ENCODE data around the gene GH1. TPM values are rescaled to one million over a fixed set of nuclear protein-coding genes. Genes with fewer than 3 reads are reported as not detected.

The GH1 gene
- total and polyA plus RNA-seq, 3 experiments from 2014 or later: not detected

GRCh38 chr17:63942309-63942985 lies 23.8 kb upstream of the GH1 start:
- Histone ChIP-seq H3K4me3 (ENCODE audit: low read length) (no peak overlapping the region), H3K4me1 (ENCODE audit: insufficient read depth, low read length) (peaks cover 22% of the 10 kb centered on the region), H3K36me3 (ENCODE audit: insufficient read depth, low read length) (no peaks in the 10 kb centered on the region), H3K27me3 (ENCODE audit: insufficient read depth, low read length, poor library complexity, severe bottlenecking) (no peaks in the 10 kb centered on the region), H3K27ac (ENCODE audit: low read depth, low read length) (no peak overlapping the region), H3K9me3 (ENCODE audit: low read length) (no peaks in the 10 kb centered on the region)
- POLR2A ChIA-PET: no interaction called here
- CTCF ChIA-PET: interaction anchor here (1.8 kb wide), 2 partner anchors 22 to 191 kb away, joined by 4 to 5 read pairs; no protein-coding TSS in a partner anchor
- peaks cover 15 to 35% (median 25%) of the 10 kb centered on the region in 3 donors for H3K4me1 Mint-ChIP-seq
- peaks cover 0 to 2% (median 0%) of the 10 kb centered on the region in 5 donors for H3K9me3 Mint-ChIP-seq
- no peak for DNase-seq
- no peaks in the 10 kb centered on the region for H3K27me3 Mint-ChIP-seq
- H3K27ac Mint-ChIP-seq: peak overlapping the region in 1 of 8 donors; percentile 66
- no peak overlapping the region for H3K4me3 Mint-ChIP-seq
- no peaks in the 10 kb centered on the region for H3K36me3 Mint-ChIP-seq

- Histone ChIP-seq H3K27ac (ENCODE audit: low read depth, low read length) (no peak overlapping the region), H3K36me3 (ENCODE audit: insufficient read depth, low read length) (no peaks in the 10 kb centered on the region), H3K27me3 (ENCODE audit: insufficient read depth, low read length, poor library complexity, severe bottlenecking) (no peaks in the 10 kb centered on the region), H3K4me3 (ENCODE audit: low read length) (no peak overlapping the region), H3K9me3 (ENCODE audit: low read length) (no peaks in the 10 kb centered on the region), H3K4me1 (ENCODE audit: insufficient read depth, low read length) (peaks cover 15% of the 10 kb centered on the region)
- Mint-ChIP-seq H3K4me3 (no peak overlapping the region), H3K27me3 (peaks cover 0 to 3% of the 10 kb centered on the region in 2 donors), H3K4me1 (peaks cover 14 to 29% (median 24%) of the 10 kb centered on the region in 3 donors), H3K27ac (no peak overlapping the region), H3K9me3 (peaks cover 0 to 2% (median 0%) of the 10 kb centered on the region in 5 donors), H3K36me3 (no peaks in the 10 kb centered on the region)
- ChIA-PET CTCF (interaction anchor here (1.8 kb wide), 1 partner anchor 192 kb away, joined by 5 read pairs; no protein-coding TSS in a partner anchor), POLR2A (no interaction called here)
- DNase-seq: no peak
These were observed 23.1 kb upstream of the GH1 start for GRCh38 chr17:63941751-63942150.

- CTCF ChIA-PET: interaction anchor here (1.2 to 1.9 kb wide), 2 partner anchors 22 to 88 kb away, joined by 4 to 6 read pairs; partner anchors contain the start of gene GH1
- Histone ChIP-seq H3K4me1 (ENCODE audit: insufficient read depth, low read length) (peaks cover 9% of the 10 kb centered on the region), H3K27ac (ENCODE audit: low read depth, low read length) (no peak overlapping the region), H3K9me3 (ENCODE audit: low read length) (no peaks in the 10 kb centered on the region), H3K36me3 (ENCODE audit: insufficient read depth, low read length) (no peaks in the 10 kb centered on the region), H3K27me3 (ENCODE audit: insufficient read depth, low read length, poor library complexity, severe bottlenecking) (no peaks in the 10 kb centered on the region), H3K4me3 (ENCODE audit: low read length) (no peak overlapping the region)
- peaks cover 0 to 2% (median 0%) of the 10 kb centered on the region in 5 donors for H3K9me3 Mint-ChIP-seq
- H3K36me3 Mint-ChIP-seq: no peaks in the 10 kb centered on the region
- no peak overlapping the region for H3K27ac Mint-ChIP-seq
- peaks cover 9 to 23% (median 19%) of the 10 kb centered on the region in 3 donors for H3K4me1 Mint-ChIP-seq
- no peak for DNase-seq
- POLR2A ChIA-PET: no interaction called here
- peaks cover 0 to 3% of the 10 kb centered on the region in 2 donors for H3K27me3 Mint-ChIP-seq
- H3K4me3 Mint-ChIP-seq: no peak overlapping the region
These were observed 22.5 kb upstream of the GH1 start for GRCh38 chr17:63941162-63941561.

- peaks cover 0 to 2% (median 0%) of the 10 kb centered on the region in 5 donors for H3K9me3 Mint-ChIP-seq
- H3K36me3 ChIP-seq (ENCODE audit: insufficient read depth, low read length): no peaks in the 10 kb centered on the region
- no peak overlapping the region for H3K4me3 ChIP-seq (ENCODE audit: low read length)
- H3K9me3 ChIP-seq (ENCODE audit: low read length): no peaks in the 10 kb centered on the region
- no peak overlapping the region for H3K27ac ChIP-seq (ENCODE audit: low read depth, low read length)
- H3K27me3 Mint-ChIP-seq: peaks cover 0 to 3% of the 10 kb centered on the region in 2 donors
- POLR2A ChIA-PET: no interaction called here
- H3K27me3 ChIP-seq (ENCODE audit: insufficient read depth, low read length, poor library complexity, severe bottlenecking): no peaks in the 10 kb centered on the region
- H3K4me1 ChIP-seq (ENCODE audit: insufficient read depth, low read length): peaks cover 4% of the 10 kb centered on the region
- no peak overlapping the region for H3K27ac Mint-ChIP-seq
- H3K4me3 Mint-ChIP-seq: no peak overlapping the region
- peaks cover 5 to 17% (median 15%) of the 10 kb centered on the region in 3 donors for H3K4me1 Mint-ChIP-seq
- H3K36me3 Mint-ChIP-seq: no peaks in the 10 kb centered on the region
- CTCF ChIA-PET: interaction anchor here (1.2 to 1.9 kb wide), 2 partner anchors 22 to 88 kb away, joined by 4 to 6 read pairs; partner anchors contain the start of gene GH1
- no peak for DNase-seq
These were observed 21.9 kb upstream of the GH1 start for GRCh38 chr17:63940584-63940983.

- Mint-ChIP-seq H3K36me3 (no peaks in the 10 kb centered on the region), H3K27ac (no peak overlapping the region), H3K4me3 (no peak overlapping the region), H3K4me1 (peaks cover 0 to 10% (median 10%) of the 10 kb centered on the region in 3 donors), H3K9me3 (peaks cover 0 to 2% (median 0%) of the 10 kb centered on the region in 5 donors), H3K27me3 (peaks cover 0 to 3% of the 10 kb centered on the region in 2 donors)
- no peaks in the 10 kb centered on the region for H3K9me3 ChIP-seq (ENCODE audit: low read length)
- POLR2A ChIA-PET: no interaction called here
- no peak for DNase-seq
- H3K27me3 ChIP-seq (ENCODE audit: insufficient read depth, low read length, poor library complexity, severe bottlenecking): no peaks in the 10 kb centered on the region
- no peaks in the 10 kb centered on the region for H3K4me1 ChIP-seq (ENCODE audit: insufficient read depth, low read length)
- CTCF ChIA-PET: interaction anchor here (1.0 to 1.9 kb wide), 4 partner anchors 18 to 194 kb away, joined by 3 to 6 read pairs (median 4); partner anchors contain the start of gene GH1
- no peak overlapping the region for H3K4me3 ChIP-seq (ENCODE audit: low read length)
- H3K36me3 ChIP-seq (ENCODE audit: insufficient read depth, low read length): no peaks in the 10 kb centered on the region
- H3K27ac ChIP-seq (ENCODE audit: low read depth, low read length): no peak overlapping the region
These were observed 21.2 kb upstream of the GH1 start for GRCh38 chr17:63939884-63940283.

GRCh38 chr17:63939401-63939800 lies 20.8 kb upstream of the GH1 start:
- peaks cover 0 to 2% (median 0%) of the 10 kb centered on the region in 5 donors for H3K9me3 Mint-ChIP-seq
- H3K27me3 ChIP-seq (ENCODE audit: insufficient read depth, low read length, poor library complexity, severe bottlenecking): no peaks in the 10 kb centered on the region
- CTCF ChIA-PET: interaction anchor here (1.0 to 1.9 kb wide), 3 partner anchors 19 to 194 kb away, joined by 3 to 6 read pairs (median 3); partner anchors contain the start of gene GH1
- H3K27me3 Mint-ChIP-seq: peaks cover 0 to 3% of the 10 kb centered on the region in 2 donors
- no peak overlapping the region for H3K4me3 ChIP-seq (ENCODE audit: low read length)
- POLR2A ChIA-PET: no interaction called here
- H3K36me3 ChIP-seq (ENCODE audit: insufficient read depth, low read length): no peaks in the 10 kb centered on the region
- no peaks in the 10 kb centered on the region for H3K9me3 ChIP-seq (ENCODE audit: low read length)
- H3K27ac Mint-ChIP-seq: peak overlapping the region in 2 of 8 donors; percentile 26 to 27
- H3K4me1 Mint-ChIP-seq: peaks cover 0 to 10% (median 9%) of the 10 kb centered on the region in 3 donors
- no peak overlapping the region for H3K27ac ChIP-seq (ENCODE audit: low read depth, low read length)
- no peak overlapping the region for H3K4me3 Mint-ChIP-seq
- H3K36me3 Mint-ChIP-seq: no peaks in the 10 kb centered on the region
- H3K4me1 ChIP-seq (ENCODE audit: insufficient read depth, low read length): no peaks in the 10 kb centered on the region
- DNase-seq: no peak

- no peaks in the 10 kb centered on the region for H3K36me3 Mint-ChIP-seq
- no peak overlapping the region for H3K27ac Mint-ChIP-seq
- no peaks in the 10 kb centered on the region for H3K9me3 ChIP-seq (ENCODE audit: low read length)
- no peaks in the 10 kb centered on the region for H3K36me3 ChIP-seq (ENCODE audit: insufficient read depth, low read length)
- peaks cover under 1% of the 10 kb centered on the region for H3K4me1 ChIP-seq (ENCODE audit: insufficient read depth, low read length)
- H3K27me3 Mint-ChIP-seq: peaks cover 0 to 3% of the 10 kb centered on the region in 2 donors
- ChIA-PET POLR2A (no interaction called here), CTCF (no interaction called here)
- H3K4me3 Mint-ChIP-seq: no peak overlapping the region
- no peak overlapping the region for H3K27ac ChIP-seq (ENCODE audit: low read depth, low read length)
- no peak overlapping the region for H3K4me3 ChIP-seq (ENCODE audit: low read length)
- peaks cover 0 to 2% (median 0%) of the 10 kb centered on the region in 5 donors for H3K9me3 Mint-ChIP-seq
- H3K27me3 ChIP-seq (ENCODE audit: insufficient read depth, low read length, poor library complexity, severe bottlenecking): no peaks in the 10 kb centered on the region
- H3K4me1 Mint-ChIP-seq: peaks cover 1 to 11% (median 11%) of the 10 kb centered on the region in 3 donors
- DNase-seq: no peak
These were observed 19.3 kb upstream of the GH1 start for GRCh38 chr17:63937920-63938319.

GRCh38 chr17:63937319-63937718 lies 18.7 kb upstream of the GH1 start:
- H3K4me1 ChIP-seq (ENCODE audit: insufficient read depth, low read length): peaks cover 7% of the 10 kb centered on the region
- H3K27ac ChIP-seq (ENCODE audit: low read depth, low read length): no peak overlapping the region
- Mint-ChIP-seq H3K4me3 (no peak overlapping the region), H3K36me3 (no peaks in the 10 kb centered on the region), H3K9me3 (peaks cover 0 to 2% (median 0%) of the 10 kb centered on the region in 5 donors), H3K27ac (no peak overlapping the region), H3K4me1 (peaks cover 6 to 17% (median 14%) of the 10 kb centered on the region in 3 donors), H3K27me3 (peaks cover 0 to 3% of the 10 kb centered on the region in 2 donors)
- no peaks in the 10 kb centered on the region for H3K9me3 ChIP-seq (ENCODE audit: low read length)
- no peak overlapping the region for H3K4me3 ChIP-seq (ENCODE audit: low read length)
- no peaks in the 10 kb centered on the region for H3K27me3 ChIP-seq (ENCODE audit: insufficient read depth, low read length, poor library complexity, severe bottlenecking)
- H3K36me3 ChIP-seq (ENCODE audit: insufficient read depth, low read length): no peaks in the 10 kb centered on the region
- ChIA-PET POLR2A (no interaction called here), CTCF (interaction anchor here (0.8 to 1.5 kb wide), 5 partner anchors 9 to 196 kb away, joined by 3 to 6 read pairs (median 4); no protein-coding TSS in a partner anchor)
- no peak for DNase-seq

Data from CD8-positive, alpha-beta memory T cell (primary cell).